ENCODE data around the gene DYNC1I1. TPM values are rescaled to one million over a fixed set of nuclear protein-coding genes. Genes with fewer than 3 reads are reported as not detected.

DYNC1I1 gene
- total and polyA plus RNA-seq, 2 donors (not counting 1 experiment from before 2014, with no cell fraction given) = 0.17 to 0.30 TPM

DNA sequence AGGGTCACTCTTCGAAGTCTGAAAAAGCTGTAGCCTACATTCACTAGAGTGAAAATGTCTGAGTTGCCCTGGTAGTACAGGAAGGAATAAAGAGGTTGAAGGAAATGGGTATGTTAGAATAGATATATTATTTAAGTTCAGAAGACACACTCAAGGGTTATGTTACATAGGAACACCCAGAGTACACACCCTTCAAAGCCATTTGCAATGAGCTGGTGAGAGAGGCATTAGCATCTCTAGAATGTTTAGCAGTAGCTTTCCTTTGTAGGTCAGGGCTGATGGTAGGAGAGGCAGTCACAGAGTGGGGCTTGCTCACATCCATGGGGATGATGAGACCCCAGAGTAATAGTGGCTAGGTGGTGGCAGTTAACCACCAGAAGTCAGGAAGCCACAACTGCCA, 328.4 kb downstream of the DYNC1I1 start:
- no peak overlapping the region for H3K4me3 ChIP-seq (replicated peaks in 1 of 4; ENCODE audit: control extremely low read depth in 1 of 4, insufficient read depth in 1 of 4, low read depth in 3 of 4, low read length in 4 of 4)
- no peak for TF ChIP-seq EZH2 (IDR thresholded peaks at IDR 0.05; ENCODE audit: low read length, missing control alignments)
- TF ChIP-seq CTCF (conservative IDR thresholded peaks at IDR 0.05 in 1 of 2, IDR thresholded peaks at IDR 0.05 in 1 of 2; ENCODE audit: low read depth in 1 of 2, low read length in 2 of 2) = no peak
- no peak overlapping the region for H2AFZ ChIP-seq (ENCODE audit: low read length)
- DNase-seq (ENCODE audit: low read depth in 2 of 2) = no peak
- no peak overlapping the region for H3K9ac ChIP-seq (ENCODE audit: insufficient read depth, low read length)
- no peaks in the 10 kb centered on the region for H4K20me1 ChIP-seq (ENCODE audit: control insufficient read depth, extremely low read depth, insufficient read depth, low read length)
- no peaks in the 10 kb centered on the region for H3K36me3 ChIP-seq (ENCODE audit: control insufficient read depth, insufficient read depth, low read length)
- H3K79me2 ChIP-seq (ENCODE audit: control insufficient read depth, insufficient read depth, low read length) = no peaks in the 10 kb centered on the region
- no peaks in the 10 kb centered on the region for H3K9me3 ChIP-seq (ENCODE audit: control insufficient read depth, insufficient read depth, low read depth, low read length)
- H3K4me2 ChIP-seq (ENCODE audit: extremely low read depth, insufficient read depth, low read length) = no peak overlapping the region
- H3K27ac ChIP-seq (ENCODE audit: insufficient read depth, low read length) = no peak overlapping the region
- H3K4me1 ChIP-seq (ENCODE audit: control insufficient read depth, extremely low read depth, insufficient read depth, low read length) = no peaks in the 10 kb centered on the region
- no peaks in the 10 kb centered on the region for H3K27me3 ChIP-seq (ENCODE audit: control insufficient read depth, insufficient read depth, low read length)

DNA sequence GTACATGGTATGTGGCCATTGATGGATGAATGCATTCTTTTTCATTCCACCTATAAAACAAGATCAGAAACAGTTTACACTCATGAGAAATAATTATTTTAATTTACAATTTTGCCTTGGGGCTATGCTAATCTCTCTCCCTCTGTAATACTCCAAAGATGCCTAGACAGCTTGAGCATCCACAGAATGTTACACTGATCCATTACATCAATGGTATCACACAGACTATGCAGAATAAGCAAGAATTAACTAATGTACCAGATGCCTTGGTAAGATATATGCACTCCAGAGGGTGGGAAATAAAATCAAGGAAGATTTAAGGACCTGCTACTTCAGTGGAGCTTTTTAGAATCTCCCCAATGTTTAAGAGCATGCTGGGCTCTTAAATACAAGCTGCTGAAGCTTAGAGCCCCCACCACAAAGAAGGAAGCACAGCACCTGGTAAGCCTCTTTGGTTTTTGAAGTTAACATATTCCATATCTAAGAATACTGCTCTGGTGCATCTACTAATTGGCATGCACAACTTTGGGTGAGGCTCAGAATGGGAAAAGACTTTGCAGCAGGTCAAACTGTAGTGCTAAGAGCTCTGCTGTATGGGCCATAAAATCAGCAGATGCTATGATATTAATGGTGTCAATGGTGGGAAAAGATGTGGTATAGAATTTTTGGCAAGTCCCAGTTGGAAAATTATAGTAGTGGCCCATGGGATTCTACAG, 329.9 kb downstream of the DYNC1I1 start:
- Histone ChIP-seq H3K36me3 (ENCODE audit: control insufficient read depth, insufficient read depth, low read length) (no peaks in the 10 kb centered on the region), H3K4me1 (ENCODE audit: control insufficient read depth, extremely low read depth, insufficient read depth, low read length) (no peaks in the 10 kb centered on the region), H3K9ac (ENCODE audit: insufficient read depth, low read length) (no peak overlapping the region), H2AFZ (ENCODE audit: low read length) (no peak overlapping the region), H3K9me3 (ENCODE audit: control insufficient read depth, insufficient read depth, low read depth, low read length) (no peaks in the 10 kb centered on the region), H3K27ac (ENCODE audit: insufficient read depth, low read length) (no peak overlapping the region), H3K4me2 (ENCODE audit: extremely low read depth, insufficient read depth, low read length) (no peak overlapping the region), H3K4me3 (replicated peaks in 1 of 4; ENCODE audit: control extremely low read depth in 1 of 4, insufficient read depth in 1 of 4, low read depth in 3 of 4, low read length in 4 of 4) (no peak overlapping the region), H4K20me1 (ENCODE audit: control insufficient read depth, extremely low read depth, insufficient read depth, low read length) (no peaks in the 10 kb centered on the region), H3K79me2 (ENCODE audit: control insufficient read depth, insufficient read depth, low read length) (no peaks in the 10 kb centered on the region), H3K27me3 (ENCODE audit: control insufficient read depth, insufficient read depth, low read length) (no peaks in the 10 kb centered on the region)
- TF ChIP-seq CTCF (conservative IDR thresholded peaks at IDR 0.05 in 1 of 2, IDR thresholded peaks at IDR 0.05 in 1 of 2; ENCODE audit: low read depth in 1 of 2, low read length in 2 of 2) (no peak), EZH2 (IDR thresholded peaks at IDR 0.05; ENCODE audit: low read length, missing control alignments) (no peak)
- DNase-seq (ENCODE audit: low read depth in 2 of 2) = no peak

- H3K27ac ChIP-seq (ENCODE audit: insufficient read depth, low read length) = no peak overlapping the region
- no peaks in the 10 kb centered on the region for H4K20me1 ChIP-seq (ENCODE audit: control insufficient read depth, extremely low read depth, insufficient read depth, low read length)
- DNase-seq (ENCODE audit: low read depth in 2 of 2) = no peak
- H3K79me2 ChIP-seq (ENCODE audit: control insufficient read depth, insufficient read depth, low read length) = no peaks in the 10 kb centered on the region
- H2AFZ ChIP-seq (ENCODE audit: low read length) = no peak overlapping the region
- no peaks in the 10 kb centered on the region for H3K4me1 ChIP-seq (ENCODE audit: control insufficient read depth, extremely low read depth, insufficient read depth, low read length)
- TF ChIP-seq CTCF (conservative IDR thresholded peaks at IDR 0.05 in 1 of 2, IDR thresholded peaks at IDR 0.05 in 1 of 2; ENCODE audit: low read depth in 1 of 2, low read length in 2 of 2) = no peak
- no peaks in the 10 kb centered on the region for H3K27me3 ChIP-seq (ENCODE audit: control insufficient read depth, insufficient read depth, low read length)
- no peaks in the 10 kb centered on the region for H3K36me3 ChIP-seq (ENCODE audit: control insufficient read depth, insufficient read depth, low read length)
- H3K9me3 ChIP-seq (ENCODE audit: control insufficient read depth, insufficient read depth, low read depth, low read length) = no peaks in the 10 kb centered on the region
- no peak overlapping the region for H3K9ac ChIP-seq (ENCODE audit: insufficient read depth, low read length)
- no peak overlapping the region for H3K4me3 ChIP-seq (replicated peaks in 1 of 4; ENCODE audit: control extremely low read depth in 1 of 4, insufficient read depth in 1 of 4, low read depth in 3 of 4, low read length in 4 of 4)
- H3K4me2 ChIP-seq (ENCODE audit: extremely low read depth, insufficient read depth, low read length) = no peak overlapping the region
Observed at GRCh38 chr7:96104984-96105383, 332.6 kb downstream of the DYNC1I1 start.

Measured in fibroblast of lung (primary cell).